Right lobe of liver (tissue), 6 donors: ENCODE results near the gene GADD45G. TPM values are rescaled to one million over a fixed set of nuclear protein-coding genes. Genes with fewer than 3 reads are reported as not detected.
A peak's percentile ranks its signal among the peaks of the same experiment; 100 is the strongest.

ENCODE experiments used
- ATAC-seq, 4 donors: fragments of 200-7000 bp; cut with Tn5 transposase; one replicate each; pipeline ENCODE4 v1.9.1; 2020; ENCODE audit warnings: mild to moderate bottlenecking in 4 of 4, moderate library complexity in 4 of 4
- DNase-seq, 3 donors: peaks; one replicate each; pipeline ENCODE4 v3.0.0-alpha.2; 2020
- H3K27ac ChIP-seq, 3 donors: fragments of 200-600 bp; one replicate each; pipeline ENCODE4 v1.8.0; 2022
- H3K27me3 ChIP-seq, 2 donors: fragments of 200-600 bp; one replicate each; pipeline ENCODE4 v1.8.0; 2022
- H3K36me3 ChIP-seq, 4 donors: fragments of 200-600 bp; sonication (generic) in 1 of 4; one replicate each; pipeline versions ENCODE4 v1.5.1 to v1.8.0; 2017 to 2022; ENCODE audit warnings: control low read depth in 1 of 4
- H3K4me1 ChIP-seq, 4 donors: fragments of 200-600 bp; sonication (generic) in 1 of 4; one replicate each; pipeline versions ENCODE4 v1.5.1 to v1.8.0; 2017 to 2022; ENCODE audit warnings: control low read depth in 1 of 4
- H3K4me3 ChIP-seq, 3 donors: fragments of 200-600 bp; one replicate each; pipeline ENCODE4 v1.8.0; 2022
- H3K9me3 ChIP-seq, 4 donors: fragments of 200-600 bp; sonication (generic) in 1 of 4; one replicate each; pipeline versions ENCODE4 v1.5.1 to v1.8.0; 2017 to 2022; ENCODE audit warnings: control low read depth in 1 of 4
- POLR2A ChIP-seq: fragments of 450-650 bp; IDR thresholded peaks from one replicate; pipeline ENCODE4 v1.6.1; 2017; ENCODE audit warnings: antibody characterized with exemption, mild to moderate bottlenecking
- WGBS: methylation state at CpG from one replicate; pipeline ENCODE4 v1.1.6; 2018; ENCODE audit warnings: low coverage, low lambda C conversion rate; ENCODE audit not compliant: insufficient coverage; ENCODE audit errors: missing lambda C conversion rate; 5-methylcytosine and 5-hydroxymethylcytosine counted together
- intact Hi-C, 2 donors: fragments of 100-400 bp; cut with DNase I; formaldehyde crosslinking; loops; one replicate each; pipeline versions ENCODE4 v1.11.2 to v1.14.1; 2022
- total RNA-seq, 6 experiments: library from RNA; depleted of rRNA in 2 of 6; stranded (reverse); fragments of >200 nt in 2 of 6; fragmentation: NEBNext Ultra II Directional in 3 of 6; extraction: Animal tissue kit (Norgen Biotek cat#: 25700) in 3 of 6; gene quantifications; one replicate each; pipeline versions ENCODE4 v1.1.0 to v1.2.4, GENCODE V29; 2016 to 2023
- TF ChIP-seq, protein P1 (sequence below), 4 donors: fragments of 200-600 bp in 3 of 4; fragments of 450-650 bp in 1 of 4; IDR thresholded peaks; one replicate each; pipeline versions ENCODE4 v1.5.1 to v1.8.0; 2016 to 2022; ENCODE audit warnings: antibody characterized with exemption in 4 of 4, mild to moderate bottlenecking in 2 of 4
- donor health status: DM: no; HTN: yes; CAD: no.
- donor health status: DM: no; HTN: no; CAD: no.
- donor health status: DM: no; HTN: no; CAD: no.
- donor health status: DM: no; HTN: yes; CAD: no.
- donor health status: DM: no; HTN: yes; CAD: no.

Gene GADD45G
- total RNA-seq, 6 experiments from 2014 or later: 11.4 to 130 (median 30.9) TPM

DNA sequence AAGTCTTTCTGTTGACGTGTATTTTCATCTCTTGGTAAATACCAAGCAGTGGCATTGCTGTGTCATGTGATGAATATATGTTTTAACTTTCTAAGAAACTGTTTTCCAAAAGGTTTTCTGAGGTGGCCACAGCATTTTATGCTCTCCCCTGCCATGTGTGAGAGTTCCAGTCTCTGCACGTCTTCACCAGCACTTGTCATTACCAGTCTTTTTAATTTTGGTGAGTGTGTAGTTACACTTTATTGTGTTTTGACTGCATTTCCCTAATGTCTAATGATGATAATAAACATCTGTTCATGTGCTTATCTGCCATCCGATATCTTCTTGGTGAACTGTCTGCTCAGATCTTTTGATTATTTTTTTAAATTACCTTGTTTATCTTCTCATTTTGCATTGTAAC lies 27.4 kb upstream of the GADD45G start:
- no peak for TF ChIP-seq POLR2A
- TF ChIP-seq, protein P1, sequence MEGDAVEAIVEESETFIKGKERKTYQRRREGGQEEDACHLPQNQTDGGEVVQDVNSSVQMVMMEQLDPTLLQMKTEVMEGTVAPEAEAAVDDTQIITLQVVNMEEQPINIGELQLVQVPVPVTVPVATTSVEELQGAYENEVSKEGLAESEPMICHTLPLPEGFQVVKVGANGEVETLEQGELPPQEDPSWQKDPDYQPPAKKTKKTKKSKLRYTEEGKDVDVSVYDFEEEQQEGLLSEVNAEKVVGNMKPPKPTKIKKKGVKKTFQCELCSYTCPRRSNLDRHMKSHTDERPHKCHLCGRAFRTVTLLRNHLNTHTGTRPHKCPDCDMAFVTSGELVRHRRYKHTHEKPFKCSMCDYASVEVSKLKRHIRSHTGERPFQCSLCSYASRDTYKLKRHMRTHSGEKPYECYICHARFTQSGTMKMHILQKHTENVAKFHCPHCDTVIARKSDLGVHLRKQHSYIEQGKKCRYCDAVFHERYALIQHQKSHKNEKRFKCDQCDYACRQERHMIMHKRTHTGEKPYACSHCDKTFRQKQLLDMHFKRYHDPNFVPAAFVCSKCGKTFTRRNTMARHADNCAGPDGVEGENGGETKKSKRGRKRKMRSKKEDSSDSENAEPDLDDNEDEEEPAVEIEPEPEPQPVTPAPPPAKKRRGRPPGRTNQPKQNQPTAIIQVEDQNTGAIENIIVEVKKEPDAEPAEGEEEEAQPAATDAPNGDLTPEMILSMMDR (IDR thresholded peaks at IDR 0.05): no peak
- Histone ChIP-seq H3K4me1 (no peaks in the 10 kb centered on the region), H3K9me3 (no peaks in the 10 kb centered on the region), H3K36me3 (no peaks in the 10 kb centered on the region), H3K4me3 (no peak overlapping the region), H3K27me3 (no peaks in the 10 kb centered on the region), H3K27ac (no peak overlapping the region)
- no peak for DNase-seq
- WGBS: 78% methylated on average over 3 of the region's 3 CpGs
- ATAC-seq: no peak
- intact Hi-C loops: no loop called here

DNA sequence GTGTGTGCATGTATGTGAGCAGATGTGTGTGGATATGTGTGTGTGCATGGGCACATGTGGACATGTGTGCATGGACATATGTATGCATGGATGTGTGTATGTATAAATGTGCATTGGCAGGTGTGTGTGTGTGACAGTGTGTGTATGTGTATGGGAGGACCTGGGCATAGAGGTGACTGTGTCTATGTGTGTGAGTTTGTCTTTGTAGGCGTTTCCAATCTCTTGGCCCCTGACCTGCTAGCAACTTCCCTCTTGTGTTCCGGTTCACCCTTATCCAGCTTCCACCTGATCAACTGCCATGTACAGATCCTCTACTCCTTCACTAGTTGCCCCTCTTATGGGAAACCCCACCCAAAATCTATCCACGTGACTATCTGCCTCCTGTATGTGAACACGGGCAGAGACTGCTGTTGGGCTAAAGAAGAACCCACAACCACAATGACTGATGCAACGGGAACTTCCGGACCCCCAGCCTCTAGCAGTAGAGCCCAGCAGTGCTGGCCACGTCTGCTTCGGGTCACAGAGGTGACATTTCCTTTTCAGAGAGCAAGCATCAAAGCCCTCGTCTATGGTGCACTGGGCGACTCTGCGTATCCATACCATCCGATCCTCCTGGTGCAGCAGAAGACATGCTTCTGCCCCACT lies 24.9 kb upstream of the GADD45G start:
- Histone ChIP-seq H3K36me3 (no peaks in the 10 kb centered on the region), H3K27ac (no peak overlapping the region), H3K9me3 (no peaks in the 10 kb centered on the region), H3K4me1 (no peaks in the 10 kb centered on the region), H3K27me3 (no peaks in the 10 kb centered on the region), H3K4me3 (no peak overlapping the region)
- TF ChIP-seq, protein P1 (IDR thresholded peaks at IDR 0.05): no peak
- TF ChIP-seq POLR2A: no peak
- DNase-seq (peak in 1 of 3 donors; percentile 28), ATAC-seq (peak in 2 of 4 donors; percentile 17 to 29)
- intact Hi-C loops: no loop called here
- WGBS: 62% methylated on average over 8 of the region's 12 CpGs

DNA sequence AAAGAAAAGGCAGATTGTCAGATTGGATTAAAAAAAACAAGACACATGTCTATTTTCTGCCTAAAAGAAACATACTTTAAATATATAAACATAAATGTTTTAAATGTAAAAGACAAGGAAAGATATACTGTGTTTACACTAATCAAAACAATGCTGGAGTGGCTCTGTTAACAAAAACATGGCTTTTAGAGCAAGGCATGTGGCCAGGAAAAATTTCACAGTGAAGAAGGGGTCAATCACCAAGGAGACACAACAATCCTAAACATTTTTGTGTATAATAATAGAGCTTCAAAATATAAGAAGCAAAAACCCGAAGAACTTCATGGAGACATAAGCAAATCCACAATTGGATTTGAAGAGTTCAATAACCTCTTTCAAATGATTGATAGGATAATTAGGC lies 18.5 kb upstream of the GADD45G start:
- no peak for ATAC-seq
- intact Hi-C loops: no loop called here
- 76% methylated on average over 1 of the region's 1 CpG for WGBS
- H3K4me1 ChIP-seq: no peaks in the 10 kb centered on the region
- H3K9me3 ChIP-seq: no peaks in the 10 kb centered on the region
- no peaks in the 10 kb centered on the region for H3K36me3 ChIP-seq
- no peak for DNase-seq
- H3K27ac ChIP-seq: no peak overlapping the region
- H3K27me3 ChIP-seq: no peaks in the 10 kb centered on the region
- no peak overlapping the region for H3K4me3 ChIP-seq
- TF ChIP-seq POLR2A: no peak
- TF ChIP-seq, protein P1 (IDR thresholded peaks at IDR 0.05): no peak

DNA sequence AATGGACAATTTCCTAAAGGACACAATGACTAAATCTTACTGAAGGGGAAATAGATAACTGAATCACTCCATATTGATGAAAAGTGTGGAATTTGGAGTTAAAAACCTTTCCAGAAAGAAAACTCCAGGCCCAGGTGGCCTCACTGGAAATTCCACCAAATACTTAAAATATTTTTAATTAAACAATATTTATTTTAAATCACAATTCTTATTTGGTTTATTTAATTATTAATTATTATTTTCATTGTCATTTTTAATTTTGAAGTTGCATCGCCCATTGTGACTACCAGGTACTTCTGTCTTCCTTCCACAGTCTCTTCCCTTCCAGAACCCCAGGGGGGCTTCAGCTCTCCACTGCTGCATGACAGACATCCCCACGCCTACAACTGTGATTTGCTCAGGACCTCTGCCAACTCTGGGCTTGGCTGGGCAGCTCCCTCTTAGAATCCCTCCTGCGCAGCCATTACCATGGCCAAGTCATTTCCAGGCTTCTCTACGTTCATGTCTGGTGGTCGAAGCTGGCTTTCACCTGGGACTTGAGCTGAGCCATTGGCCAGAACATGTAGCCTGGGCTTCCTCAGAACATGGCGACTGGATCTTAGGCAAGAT lies 16.4 kb upstream of the GADD45G start:
- DNase-seq (no peak), ATAC-seq (no peak)
- no peaks in the 10 kb centered on the region for H3K9me3 ChIP-seq
- WGBS: 95% methylated on average over 6 of the region's 6 CpGs
- intact Hi-C loops: no loop called here
- H3K4me1 ChIP-seq: peaks cover 0 to under 1% (median 0%) of the 10 kb centered on the region in 4 donors
- H3K27me3 ChIP-seq: no peaks in the 10 kb centered on the region
- H3K4me3 ChIP-seq: no peak overlapping the region
- TF ChIP-seq, protein P1 (IDR thresholded peaks at IDR 0.05): no peak
- TF ChIP-seq POLR2A: no peak
- H3K36me3 ChIP-seq: no peaks in the 10 kb centered on the region
- no peak overlapping the region for H3K27ac ChIP-seq
